CD14-positive monocyte (primary cell): ENCODE data around the gene ACTL8. TPM values are rescaled to one million over a fixed set of nuclear protein-coding genes. Genes with fewer than 3 reads are reported as not detected.

ENCODE experiments used
- DNase-seq, 3 donors: peaks; one replicate each; pipeline ENCODE4 v3.0.0-alpha.2; 2011 to 2022
- H2AFZ ChIP-seq: 2 replicates; pipeline ENCODE4 v1.6.0; 2012; ENCODE audit warnings: mild to moderate bottlenecking, low read depth, low read length, inconsistent platforms; ENCODE audit not compliant: insufficient read depth, poor library complexity, severe bottlenecking
- H3K27ac ChIP-seq, 2 donors: 1 replicate in 1 of 2; 2 replicates in 1 of 2; pipeline ENCODE4 v1.5.1; 2012 to 2013; ENCODE audit warnings: low read length in 2 of 2, control low read depth in 1 of 2, inconsistent platforms in 1 of 2, low read depth in 1 of 2, mild to moderate bottlenecking in 1 of 2
- H3K27me3 ChIP-seq, 2 donors: one replicate each; pipeline versions ENCODE4 v1.6.0 to v1.6.1; 2011 to 2013; ENCODE audit warnings: low read length in 2 of 2; ENCODE audit not compliant: control insufficient read depth in 2 of 2, insufficient read depth in 2 of 2
- H3K36me3 ChIP-seq, 2 donors: replicated peaks in 1 of 2; 1 replicate in 1 of 2; 2 replicates in 1 of 2; pipeline versions ENCODE4 v1.5.1 to v1.6.1; 2012 to 2013; ENCODE audit warnings: low read length in 2 of 2, control low read depth in 1 of 2, inconsistent platforms in 1 of 2, mild to moderate bottlenecking in 1 of 2; ENCODE audit not compliant: insufficient read depth in 2 of 2, control insufficient read depth in 1 of 2
- H3K4me1 ChIP-seq, 2 donors: 1 replicate in 1 of 2; 2 replicates in 1 of 2; pipeline versions ENCODE4 v1.5.1 to v1.6.1; 2012 to 2013; ENCODE audit warnings: low read length in 2 of 2, control low read depth in 1 of 2, inconsistent platforms in 1 of 2, mild to moderate bottlenecking in 1 of 2, moderate library complexity in 1 of 2; ENCODE audit not compliant: insufficient read depth in 2 of 2, control insufficient read depth in 1 of 2
- H3K4me2 ChIP-seq: replicated peaks from 2 replicates; pipeline ENCODE3; 2012; ENCODE audit warnings: low read length, moderate library complexity, mild to moderate bottlenecking; ENCODE audit not compliant: poor library complexity, severe bottlenecking; ENCODE audit errors: extremely low read depth
- H3K4me3 ChIP-seq, 3 experiments: fragments of 200-600 bp in 1 of 3; sonication (generic) in 1 of 3; replicated peaks in 1 of 3; 1 replicate in 2 of 3; 2 replicates in 1 of 3; pipeline ENCODE4 v1.5.1; 2011 to 2013; ENCODE audit warnings: low read length in 3 of 3, mild to moderate bottlenecking in 3 of 3, control low read depth in 2 of 3, low read depth in 2 of 3, inconsistent platforms in 1 of 3, moderate library complexity in 1 of 3
- H3K79me2 ChIP-seq: 2 replicates; pipeline ENCODE4 v1.6.0; 2012; ENCODE audit warnings: mild to moderate bottlenecking, control low read depth, inconsistent platforms, low read length, moderate library complexity; ENCODE audit not compliant: insufficient read depth
- H3K9ac ChIP-seq: 2 replicates; pipeline ENCODE4 v1.6.0; 2017; ENCODE audit warnings: low read length, mild to moderate bottlenecking; ENCODE audit not compliant: insufficient read depth, poor library complexity, severe bottlenecking
- H3K9me3 ChIP-seq, 2 donors: replicated peaks in 1 of 2; 1 replicate in 1 of 2; 2 replicates in 1 of 2; pipeline versions ENCODE4 v1.5.1 to v1.6.1; 2012 to 2013; ENCODE audit warnings: low read length in 2 of 2, control low read depth in 1 of 2; ENCODE audit not compliant: control insufficient read depth in 1 of 2, insufficient read depth in 1 of 2
- H4K20me1 ChIP-seq: 2 replicates; pipeline ENCODE4 v1.6.0; 2012; ENCODE audit warnings: mild to moderate bottlenecking, low read length, control low read depth, moderate library complexity; ENCODE audit not compliant: insufficient read depth
- H3K27ac Mint-ChIP-seq, 7 donors: one replicate each; pipeline ENCODE4 v1.8.0; 2020; ENCODE audit warnings: mild to moderate bottlenecking in 7 of 7, mixed read lengths in 7 of 7, moderate library complexity in 6 of 7, inconsistent platforms in 2 of 7
- H3K27me3 Mint-ChIP-seq, 3 donors: one replicate each; pipeline ENCODE4 v1.8.0; 2021 to 2022; ENCODE audit warnings: low read depth in 3 of 3, mild to moderate bottlenecking in 3 of 3, mixed read lengths in 3 of 3, moderate library complexity in 3 of 3, inconsistent platforms in 1 of 3
- H3K36me3 Mint-ChIP-seq, 2 donors: one replicate each; pipeline ENCODE4 v1.8.0; 2020; ENCODE audit warnings: mixed read lengths in 2 of 2, inconsistent platforms in 1 of 2, mild to moderate bottlenecking in 1 of 2
- H3K4me1 Mint-ChIP-seq: one replicate; pipeline ENCODE4 v1.8.0; 2020; ENCODE audit warnings: mild to moderate bottlenecking, mixed read lengths
- H3K4me3 Mint-ChIP-seq, 2 donors: one replicate each; pipeline ENCODE4 v1.8.0; 2020; ENCODE audit warnings: mild to moderate bottlenecking in 2 of 2, mixed read lengths in 2 of 2, moderate library complexity in 1 of 2
- H3K9me3 Mint-ChIP-seq, 7 donors: one replicate each; pipeline ENCODE4 v1.8.0; 2020 to 2022; ENCODE audit warnings: mixed read lengths in 7 of 7, mild to moderate bottlenecking in 6 of 7, moderate library complexity in 6 of 7, inconsistent platforms in 2 of 7
- WGBS: methylation state at CpG from one replicate; pipeline ENCODE4 v1.1.5; 2013; ENCODE audit warnings: missing lambda C conversion rate; ENCODE audit not compliant: insufficient coverage; 5-methylcytosine and 5-hydroxymethylcytosine counted together
- intact Hi-C, 2 donors: fragments of 100-400 bp; cut with micrococcal nuclease; formaldehyde crosslinking; loops; one replicate each; pipeline versions ENCODE4 v1.15.0 to v1.15.1; 2023
- polyA plus RNA-seq, 3 donors: library from polyadenylated mRNA; depleted of rRNA in 1 of 3; unstranded in 2 of 3; stranded (reverse) in 1 of 3; fragments of 300-500 nt in 2 of 3; fragments of >200 nt in 1 of 3; fragmentation: Illumina TruSeq in 2 of 3; gene quantifications; 1 replicate in 2 of 3; 2 replicates in 1 of 3; pipeline ENCODE4 v1.2.3, GENCODE V29; 2012 to 2021
- TF ChIP-seq, protein P1 (sequence below): fragments of 200-600 bp; IDR thresholded peaks from one replicate; pipeline ENCODE4 v1.8.0; 2022; ENCODE audit warnings: antibody characterized with exemption, mild to moderate bottlenecking

ACTL8 gene
- polyA plus RNA-seq, 3 donors, result not detected

DNA sequence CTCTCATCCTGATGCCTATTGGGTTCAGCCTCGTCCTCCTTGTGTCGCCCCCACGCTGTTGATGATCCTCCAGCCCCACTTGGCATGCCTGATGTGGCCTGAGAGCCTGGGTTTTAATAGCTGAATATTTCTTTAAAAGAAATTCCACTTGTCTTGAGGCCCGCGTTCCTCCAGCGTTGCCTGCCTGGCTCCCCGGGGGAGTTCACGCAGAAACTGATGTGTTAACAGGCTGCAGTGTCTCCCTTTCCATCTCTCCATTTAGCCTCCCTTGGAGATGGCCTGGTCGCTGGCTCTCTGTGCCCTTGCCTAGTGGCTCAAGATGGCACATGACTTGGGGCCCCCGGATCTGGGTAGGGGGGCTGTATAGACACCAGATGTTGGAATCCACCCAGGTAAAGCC is 9.5 kb downstream of the ACTL8 start:
- Mint-ChIP-seq H3K27ac (no peak overlapping the region), H3K4me1 (no peaks in the 10 kb centered on the region), H3K4me3 (no peak overlapping the region), H3K36me3 (no peaks in the 10 kb centered on the region), H3K27me3 (peaks cover 6 to 13% (median 7%) of the 10 kb centered on the region in 3 donors), H3K9me3 (peaks cover 3 to 12% (median 6%) of the 10 kb centered on the region in 7 donors)
- Histone ChIP-seq H3K36me3 (no peaks in the 10 kb centered on the region), H3K4me1 (no peaks in the 10 kb centered on the region), H3K4me2 (no peak overlapping the region), H3K27ac (no peak overlapping the region), H3K9ac (no peak overlapping the region), H3K4me3 (no peak overlapping the region), H3K27me3 (no peaks in the 10 kb centered on the region), H3K79me2 (no peaks in the 10 kb centered on the region), H2AFZ (no peak overlapping the region), H4K20me1 (no peaks in the 10 kb centered on the region), H3K9me3 (peaks cover 2 to 4% of the 10 kb centered on the region in 2 donors)
- no peak for DNase-seq
- TF ChIP-seq, protein P1, sequence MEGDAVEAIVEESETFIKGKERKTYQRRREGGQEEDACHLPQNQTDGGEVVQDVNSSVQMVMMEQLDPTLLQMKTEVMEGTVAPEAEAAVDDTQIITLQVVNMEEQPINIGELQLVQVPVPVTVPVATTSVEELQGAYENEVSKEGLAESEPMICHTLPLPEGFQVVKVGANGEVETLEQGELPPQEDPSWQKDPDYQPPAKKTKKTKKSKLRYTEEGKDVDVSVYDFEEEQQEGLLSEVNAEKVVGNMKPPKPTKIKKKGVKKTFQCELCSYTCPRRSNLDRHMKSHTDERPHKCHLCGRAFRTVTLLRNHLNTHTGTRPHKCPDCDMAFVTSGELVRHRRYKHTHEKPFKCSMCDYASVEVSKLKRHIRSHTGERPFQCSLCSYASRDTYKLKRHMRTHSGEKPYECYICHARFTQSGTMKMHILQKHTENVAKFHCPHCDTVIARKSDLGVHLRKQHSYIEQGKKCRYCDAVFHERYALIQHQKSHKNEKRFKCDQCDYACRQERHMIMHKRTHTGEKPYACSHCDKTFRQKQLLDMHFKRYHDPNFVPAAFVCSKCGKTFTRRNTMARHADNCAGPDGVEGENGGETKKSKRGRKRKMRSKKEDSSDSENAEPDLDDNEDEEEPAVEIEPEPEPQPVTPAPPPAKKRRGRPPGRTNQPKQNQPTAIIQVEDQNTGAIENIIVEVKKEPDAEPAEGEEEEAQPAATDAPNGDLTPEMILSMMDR, result no peak
- 93% methylated on average over 8 of the region's 10 CpGs for WGBS
- intact Hi-C loops, result no loop called here

DNA sequence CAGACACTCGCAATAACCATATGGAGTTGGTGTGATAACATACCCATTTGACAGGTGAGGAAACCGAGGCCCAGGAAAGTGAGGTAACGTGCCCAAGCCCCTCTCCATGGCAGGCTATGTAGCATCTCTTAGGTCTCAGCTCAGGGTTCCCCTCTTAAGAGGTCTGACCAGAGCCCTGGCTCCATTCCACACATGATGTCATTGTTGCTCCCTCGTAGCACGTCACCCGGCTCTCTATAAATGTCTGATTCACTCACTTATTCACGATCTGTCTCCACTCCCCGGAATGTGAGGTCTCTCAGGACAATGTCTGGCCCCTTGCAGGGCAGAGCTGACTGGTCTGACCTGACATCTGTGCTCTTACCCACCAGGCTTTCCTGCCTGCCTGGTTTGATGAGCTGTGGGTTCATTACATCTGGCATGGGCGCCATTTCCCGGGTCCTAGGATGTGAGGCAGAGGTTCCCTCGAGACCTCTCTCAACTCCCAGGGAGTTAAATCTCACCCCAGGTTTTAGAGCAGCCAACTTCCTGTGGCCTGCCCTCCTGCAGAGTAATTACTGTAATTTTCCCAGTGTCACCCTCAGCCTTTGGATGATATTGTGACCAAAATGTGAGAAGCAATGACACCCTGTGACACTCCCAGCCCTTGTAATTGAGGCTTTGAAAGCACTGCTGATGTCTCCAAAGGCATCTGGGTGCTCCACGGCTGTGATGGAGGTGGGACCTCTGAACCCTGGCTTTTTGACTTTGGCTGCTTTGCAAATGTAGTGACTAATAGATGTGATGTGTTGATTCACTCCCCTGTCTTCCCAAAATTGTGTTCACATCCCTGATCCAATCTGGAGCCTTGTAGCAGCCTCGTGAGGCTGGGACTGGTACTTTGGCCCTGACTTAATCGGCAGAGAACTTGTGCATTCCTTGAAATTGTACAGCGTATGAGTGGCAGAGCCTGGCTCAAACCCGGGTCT is 10.6 kb downstream of the ACTL8 start:
- Histone ChIP-seq H3K27ac (no peak overlapping the region), H3K4me3 (no peak overlapping the region), H4K20me1 (no peaks in the 10 kb centered on the region), H3K9ac (no peak overlapping the region), H3K79me2 (no peaks in the 10 kb centered on the region), H3K4me2 (no peak overlapping the region), H2AFZ (no peak overlapping the region), H3K36me3 (no peaks in the 10 kb centered on the region), H3K27me3 (no peaks in the 10 kb centered on the region), H3K4me1 (no peaks in the 10 kb centered on the region), H3K9me3 (no peaks in the 10 kb centered on the region)
- Mint-ChIP-seq H3K27me3 (peaks cover 7 to 11% (median 7%) of the 10 kb centered on the region in 3 donors), H3K27ac (no peak overlapping the region), H3K4me1 (no peaks in the 10 kb centered on the region), H3K4me3 (no peak overlapping the region), H3K36me3 (no peaks in the 10 kb centered on the region), H3K9me3 (peaks cover 0 to 2% (median 0%) of the 10 kb centered on the region in 7 donors)
- DNase-seq, result no peak
- 89% methylated on average over 10 of the region's 16 CpGs for WGBS
- TF ChIP-seq, protein P1, result no peak
- intact Hi-C loops, result no loop called here
